ENCODE results near the gene FBXO2. TPM values are rescaled to one million over a fixed set of nuclear protein-coding genes. Genes with fewer than 3 reads are reported as not detected.
"Not testable (repeated sequence)": the region's sequence is repeated elsewhere in the genome, so short reads cannot be mapped to it uniquely, and the experiment has no call there.

Gene FBXO2
- total and polyA plus RNA-seq, 5 experiments from 2014 or later: 2.3 to 5.4 (median 3.6) TPM

GRCh38 chr1:11616766-11617165, 37.5 kb downstream of the FBXO2 start:
- no peaks in the 10 kb centered on the region for H3K9me3 Mint-ChIP-seq
- no peak overlapping the region for H3K4me3 Mint-ChIP-seq
- ATAC-seq (no peak), DNase-seq (no peak)
- no peaks in the 10 kb centered on the region for H3K4me1 Mint-ChIP-seq
- POLR2A ChIA-PET: no interaction called here
- H3K27me3 Mint-ChIP-seq: peaks cover 3 to 45% (median 10%) of the 10 kb centered on the region in 5 donors
- no peaks in the 10 kb centered on the region for H3K36me3 Mint-ChIP-seq
- no peak overlapping the region for H3K27ac Mint-ChIP-seq

- DNase-seq (no peak), ATAC-seq (no peak)
- H3K27me3 Mint-ChIP-seq: peaks cover 3 to 29% (median 9%) of the 10 kb centered on the region in 5 donors
- POLR2A ChIA-PET: no interaction called here
- H3K27ac Mint-ChIP-seq: no peak overlapping the region
- H3K4me3 Mint-ChIP-seq: no peak overlapping the region
- H3K36me3 Mint-ChIP-seq: no peaks in the 10 kb centered on the region
- no peaks in the 10 kb centered on the region for H3K4me1 Mint-ChIP-seq
- H3K9me3 Mint-ChIP-seq: no peaks in the 10 kb centered on the region
These were observed 39.1 kb downstream of the FBXO2 start for GRCh38 chr1:11615090-11615489.

- ATAC-seq (no peak), DNase-seq (no peak)
- Mint-ChIP-seq H3K27ac (no peak overlapping the region), H3K4me1 (no peaks in the 10 kb centered on the region), H3K9me3 (no peaks in the 10 kb centered on the region), H3K36me3 (no peaks in the 10 kb centered on the region), H3K27me3 (peaks cover 3 to 28% (median 9%) of the 10 kb centered on the region in 5 donors), H3K4me3 (no peak overlapping the region)
- POLR2A ChIA-PET: no interaction called here
These were observed 40.9 kb downstream of the FBXO2 start for GRCh38 chr1:11613347-11613746.

GRCh38 chr1:11611638-11612327, 42.4 kb downstream of the FBXO2 start:
- H3K27ac Mint-ChIP-seq: no peak overlapping the region
- ATAC-seq (no peak), DNase-seq (no peak)
- H3K4me3 Mint-ChIP-seq: peak overlapping the region in 1 of 10 donors; percentile 10
- H3K4me1 Mint-ChIP-seq: no peaks in the 10 kb centered on the region
- peaks cover 0 to 15% (median 8%) of the 10 kb centered on the region in 5 donors for H3K27me3 Mint-ChIP-seq
- POLR2A ChIA-PET: no interaction called here
- no peaks in the 10 kb centered on the region for H3K36me3 Mint-ChIP-seq
- peaks cover 0 to 4% (median 0%) of the 10 kb centered on the region in 9 donors for H3K9me3 Mint-ChIP-seq

GRCh38 chr1:11610629-11611180, 43.5 kb downstream of the FBXO2 start:
- Mint-ChIP-seq H3K4me3 (no peak overlapping the region), H3K9me3 (peaks cover 0 to 12% (median 0%) of the 10 kb centered on the region in 9 donors), H3K4me1 (no peaks in the 10 kb centered on the region), H3K27me3 (peaks cover 0 to 21% (median 7%) of the 10 kb centered on the region in 5 donors), H3K27ac (peak overlapping the region in 1 of 10 donors; percentile 45), H3K36me3 (no peaks in the 10 kb centered on the region)
- no peak for DNase-seq
- no peak for ATAC-seq
- POLR2A ChIA-PET: no interaction called here

- H3K27ac Mint-ChIP-seq, H3K4me1 Mint-ChIP-seq, H3K4me3 Mint-ChIP-seq, POLR2A ChIA-PET, ATAC-seq, DNase-seq, H3K36me3 Mint-ChIP-seq: not testable (repeated sequence)
- Mint-ChIP-seq H3K27me3 (peaks cover 0 to 11% (median 0%) of the 10 kb centered on the region in 5 donors), H3K9me3 (peaks cover 0 to 12% (median 0%) of the 10 kb centered on the region in 9 donors)
These were observed 44.9 kb downstream of the FBXO2 start for GRCh38 chr1:11609378-11609777.

- H3K4me1 Mint-ChIP-seq, H3K27ac Mint-ChIP-seq, POLR2A ChIA-PET, H3K4me3 Mint-ChIP-seq, DNase-seq, H3K36me3 Mint-ChIP-seq, H3K27me3 Mint-ChIP-seq, ATAC-seq: not testable (repeated sequence)
- H3K9me3 Mint-ChIP-seq: peaks cover 0 to 12% (median 0%) of the 10 kb centered on the region in 9 donors
These were observed 45.6 kb downstream of the FBXO2 start for GRCh38 chr1:11608596-11609130.

- peaks cover 0 to 10% (median 4%) of the 10 kb centered on the region in 5 donors for H3K27me3 Mint-ChIP-seq
- H3K36me3 Mint-ChIP-seq: peaks cover 0 to 3% (median 0%) of the 10 kb centered on the region in 3 donors
- DNase-seq: no peak
- peaks cover 0 to 12% (median 0%) of the 10 kb centered on the region in 9 donors for H3K9me3 Mint-ChIP-seq
- POLR2A ChIA-PET: no interaction called here
- no peak for ATAC-seq
- no peaks in the 10 kb centered on the region for H3K4me1 Mint-ChIP-seq
- no peak overlapping the region for H3K4me3 Mint-ChIP-seq
- no peak overlapping the region for H3K27ac Mint-ChIP-seq
These were observed 47.5 kb downstream of the FBXO2 start for GRCh38 chr1:11606775-11607174.

GRCh38 chr1:11602981-11603380, 51.2 kb downstream of the FBXO2 start:
- peaks cover 2 to 20% (median 6%) of the 10 kb centered on the region in 5 donors for H3K27me3 Mint-ChIP-seq
- H3K4me1 Mint-ChIP-seq: no peaks in the 10 kb centered on the region
- peaks cover 0 to 3% (median 0%) of the 10 kb centered on the region in 3 donors for H3K36me3 Mint-ChIP-seq
- ATAC-seq: no peak
- H3K9me3 Mint-ChIP-seq: peaks cover 0 to 12% (median 0%) of the 10 kb centered on the region in 9 donors
- no peak overlapping the region for H3K27ac Mint-ChIP-seq
- POLR2A ChIA-PET: no interaction called here
- no peak for DNase-seq
- no peak overlapping the region for H3K4me3 Mint-ChIP-seq

- DNase-seq (no peak), ATAC-seq (no peak)
- POLR2A ChIA-PET: no interaction called here
- Mint-ChIP-seq H3K36me3 (peaks cover 0 to 3% (median 0%) of the 10 kb centered on the region in 3 donors), H3K27me3 (peaks cover 2 to 20% (median 6%) of the 10 kb centered on the region in 5 donors), H3K4me3 (no peak overlapping the region), H3K27ac (peak overlapping the region in 1 of 10 donors; percentile 65), H3K9me3 (peaks cover 0 to 12% (median 0%) of the 10 kb centered on the region in 9 donors), H3K4me1 (no peaks in the 10 kb centered on the region)
These were observed 51.8 kb downstream of the FBXO2 start for GRCh38 chr1:11602424-11602823.

GRCh38 chr1:11600836-11601235, 53.4 kb downstream of the FBXO2 start:
- no peak overlapping the region for H3K4me3 Mint-ChIP-seq
- ATAC-seq (no peak), DNase-seq (no peak)
- H3K36me3 Mint-ChIP-seq: peaks cover 0 to 3% (median 0%) of the 10 kb centered on the region in 3 donors
- H3K27ac Mint-ChIP-seq: peak overlapping the region in 1 of 10 donors; percentile 40
- H3K4me1 Mint-ChIP-seq: no peaks in the 10 kb centered on the region
- POLR2A ChIA-PET: no interaction called here
- H3K9me3 Mint-ChIP-seq: no peaks in the 10 kb centered on the region
- H3K27me3 Mint-ChIP-seq: peaks cover 4 to 26% (median 14%) of the 10 kb centered on the region in 5 donors

- peaks cover 5 to 30% (median 14%) of the 10 kb centered on the region in 5 donors for H3K27me3 Mint-ChIP-seq
- POLR2A ChIA-PET: no interaction called here
These were observed 54.2 kb downstream of the FBXO2 start for GRCh38 chr1:11599891-11600576.

GRCh38 chr1:11598461-11598860, 55.8 kb downstream of the FBXO2 start:
- no peak overlapping the region for H3K27ac Mint-ChIP-seq
- H3K9me3 Mint-ChIP-seq: no peaks in the 10 kb centered on the region
- no peak overlapping the region for H3K4me3 Mint-ChIP-seq
- POLR2A ChIA-PET: no interaction called here
- no peaks in the 10 kb centered on the region for H3K36me3 Mint-ChIP-seq
- peaks cover 9 to 35% (median 20%) of the 10 kb centered on the region in 5 donors for H3K27me3 Mint-ChIP-seq
- DNase-seq (no peak), ATAC-seq (no peak)
- no peaks in the 10 kb centered on the region for H3K4me1 Mint-ChIP-seq

More at GRCh38 chr1:11599891-11600576, 54.2 kb downstream of the FBXO2 start:
- H3K4me1 Mint-ChIP-seq: no peaks in the 10 kb centered on the region
- ATAC-seq (no peak), DNase-seq (no peak)
- no peak overlapping the region for H3K4me3 Mint-ChIP-seq
- peaks cover 0 to 3% (median 0%) of the 10 kb centered on the region in 3 donors for H3K36me3 Mint-ChIP-seq
- no peak overlapping the region for H3K27ac Mint-ChIP-seq
- no peaks in the 10 kb centered on the region for H3K9me3 Mint-ChIP-seq
